ENCODE results near the gene CELF4. TPM values are rescaled to one million over a fixed set of nuclear protein-coding genes. Genes with fewer than 3 reads are reported as not detected.

The CELF4 gene
- total RNA-seq, 1 donor from 2014 or later = 2.3 TPM

GRCh38 chr18:37264956-37265355, 300.6 kb downstream of the CELF4 start:
- no peaks in the 10 kb centered on the region for H3K36me3 Mint-ChIP-seq
- peaks cover 68% of the 10 kb centered on the region for H3K27me3 Mint-ChIP-seq (ENCODE audit: low read depth)
- no peak for DNase-seq (ENCODE audit: low spot score in 2 of 2, unreplicated experiment in 2 of 2)
- no peak overlapping the region for H3K4me3 Mint-ChIP-seq
- H3K4me1 Mint-ChIP-seq = no peaks in the 10 kb centered on the region
- H3K9me3 Mint-ChIP-seq = no peaks in the 10 kb centered on the region
- TF ChIP-seq CTCF (IDR thresholded peaks at IDR 0.05; ENCODE audit: unreplicated experiment) = no peak
- no peak overlapping the region for H3K27ac Mint-ChIP-seq

GRCh38 chr18:37261988-37262387, 303.6 kb downstream of the CELF4 start:
- no peaks in the 10 kb centered on the region for H3K36me3 Mint-ChIP-seq

GRCh38 chr18:37261246-37261840, 304.3 kb downstream of the CELF4 start:
- H3K9me3 Mint-ChIP-seq = no peaks in the 10 kb centered on the region
- no peaks in the 10 kb centered on the region for H3K36me3 Mint-ChIP-seq
- H3K27ac Mint-ChIP-seq = no peak overlapping the region
- peaks cover 73% of the 10 kb centered on the region for H3K27me3 Mint-ChIP-seq (ENCODE audit: low read depth)
- no peak overlapping the region for H3K4me3 Mint-ChIP-seq
- no peak for TF ChIP-seq CTCF (IDR thresholded peaks at IDR 0.05; ENCODE audit: unreplicated experiment)
- H3K4me1 Mint-ChIP-seq = no peaks in the 10 kb centered on the region
- DNase-seq (ENCODE audit: low spot score in 2 of 2, unreplicated experiment in 2 of 2) = no peak

More at GRCh38 chr18:37261988-37262387, 303.6 kb downstream of the CELF4 start:
- DNase-seq (ENCODE audit: low spot score in 2 of 2, unreplicated experiment in 2 of 2) = no peak
- Mint-ChIP-seq H3K27ac (no peak overlapping the region), H3K9me3 (no peaks in the 10 kb centered on the region), H3K4me3 (no peak overlapping the region), H3K4me1 (no peaks in the 10 kb centered on the region), H3K27me3 (ENCODE audit: low read depth) (peaks cover 73% of the 10 kb centered on the region)
- no peak for TF ChIP-seq CTCF (IDR thresholded peaks at IDR 0.05; ENCODE audit: unreplicated experiment)

- no peak for TF ChIP-seq CTCF (IDR thresholded peaks at IDR 0.05; ENCODE audit: unreplicated experiment)
- Mint-ChIP-seq H3K9me3 (no peaks in the 10 kb centered on the region), H3K36me3 (no peaks in the 10 kb centered on the region), H3K27ac (no peak overlapping the region), H3K27me3 (ENCODE audit: low read depth) (peaks cover 78% of the 10 kb centered on the region), H3K4me3 (no peak overlapping the region), H3K4me1 (no peaks in the 10 kb centered on the region)
- no peak for DNase-seq (ENCODE audit: low spot score in 2 of 2, unreplicated experiment in 2 of 2)
These were observed 305.1 kb downstream of the CELF4 start for GRCh38 chr18:37260367-37261093.

GRCh38 chr18:37259711-37260110, 305.9 kb downstream of the CELF4 start:
- Mint-ChIP-seq H3K36me3 (no peaks in the 10 kb centered on the region), H3K4me3 (no peak overlapping the region), H3K9me3 (no peaks in the 10 kb centered on the region), H3K4me1 (peaks cover under 1% of the 10 kb centered on the region), H3K27ac (no peak overlapping the region), H3K27me3 (ENCODE audit: low read depth) (peaks cover 81% of the 10 kb centered on the region)
- TF ChIP-seq CTCF (IDR thresholded peaks at IDR 0.05; ENCODE audit: unreplicated experiment) = no peak
- no peak for DNase-seq (ENCODE audit: low spot score in 2 of 2, unreplicated experiment in 2 of 2)

Measured in mesothelial cell of epicardium (in vitro differentiated cells).